HL-60 (cell line): ENCODE results near the gene CYGB.
"Not testable (repeated sequence)": the region's sequence is repeated elsewhere in the genome, so short reads cannot be mapped to it uniquely, and the experiment has no call there.

Experiments used
- POLR2AphosphoS5 ChIP-seq: IDR thresholded peaks from 2 replicates; pipeline ENCODE4 v1.6.1; 2012; ENCODE audit warnings: low read depth
- TF ChIP-seq, protein P1 (sequence below): IDR thresholded peaks from one replicate; pipeline ENCODE4 v1.5.1; 2011; ENCODE audit warnings: low read length, control low read depth, inconsistent platforms; ENCODE audit not compliant: insufficient read depth

DNA sequence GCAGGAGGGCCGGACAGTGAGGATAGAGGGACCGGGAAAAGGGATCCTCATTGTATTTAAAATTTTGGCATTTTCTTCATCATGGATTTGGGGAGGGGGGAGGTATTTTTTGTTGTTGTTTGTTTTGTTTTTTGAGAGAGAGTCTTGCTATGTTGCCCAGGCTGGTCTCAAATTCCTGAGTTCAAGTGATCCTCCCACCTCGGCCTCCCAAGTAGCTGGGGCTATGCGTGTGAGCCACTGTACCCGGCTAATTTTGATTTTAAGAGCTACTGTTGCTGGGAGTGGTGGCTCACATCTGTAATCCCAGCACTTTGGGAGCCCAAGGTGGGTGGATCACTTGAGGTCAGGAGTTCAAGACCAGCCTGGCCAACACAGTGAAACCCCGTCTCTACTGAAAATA lies 23.2 kb downstream of the CYGB start:
- TF ChIP-seq, protein P1, sequence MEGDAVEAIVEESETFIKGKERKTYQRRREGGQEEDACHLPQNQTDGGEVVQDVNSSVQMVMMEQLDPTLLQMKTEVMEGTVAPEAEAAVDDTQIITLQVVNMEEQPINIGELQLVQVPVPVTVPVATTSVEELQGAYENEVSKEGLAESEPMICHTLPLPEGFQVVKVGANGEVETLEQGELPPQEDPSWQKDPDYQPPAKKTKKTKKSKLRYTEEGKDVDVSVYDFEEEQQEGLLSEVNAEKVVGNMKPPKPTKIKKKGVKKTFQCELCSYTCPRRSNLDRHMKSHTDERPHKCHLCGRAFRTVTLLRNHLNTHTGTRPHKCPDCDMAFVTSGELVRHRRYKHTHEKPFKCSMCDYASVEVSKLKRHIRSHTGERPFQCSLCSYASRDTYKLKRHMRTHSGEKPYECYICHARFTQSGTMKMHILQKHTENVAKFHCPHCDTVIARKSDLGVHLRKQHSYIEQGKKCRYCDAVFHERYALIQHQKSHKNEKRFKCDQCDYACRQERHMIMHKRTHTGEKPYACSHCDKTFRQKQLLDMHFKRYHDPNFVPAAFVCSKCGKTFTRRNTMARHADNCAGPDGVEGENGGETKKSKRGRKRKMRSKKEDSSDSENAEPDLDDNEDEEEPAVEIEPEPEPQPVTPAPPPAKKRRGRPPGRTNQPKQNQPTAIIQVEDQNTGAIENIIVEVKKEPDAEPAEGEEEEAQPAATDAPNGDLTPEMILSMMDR, result not testable (repeated sequence)
- TF ChIP-seq POLR2AphosphoS5, result not testable (repeated sequence)
